OCI-LY1 (cell line): Measurements from ENCODE around the gene COL25A1.

Source experiments
- H2AFZ ChIP-seq: fragments of 200-600 bp; sonication (generic), shearing (Covaris generic); 2 replicates; pipeline ENCODE4 v1.6.0; 2014; ENCODE audit warnings: antibody characterized with exemption, mild to moderate bottlenecking, low read length
- H3F3A ChIP-seq: fragments of 200-600 bp; sonication (generic), shearing (Covaris generic); 2 replicates; pipeline ENCODE4 v1.6.0; 2014; ENCODE audit warnings: mild to moderate bottlenecking, antibody characterized with exemption, low read length, moderate library complexity; ENCODE audit not compliant: insufficient read depth
- H3K27ac ChIP-seq: fragments of 200-600 bp; sonication (generic); 2 replicates; pipeline ENCODE4 v1.5.1; 2014; ENCODE audit warnings: low read length, mixed run types, mild to moderate bottlenecking, low read depth; ENCODE audit not compliant: poor library complexity, severe bottlenecking
- H3K27me3 ChIP-seq: fragments of 200-600 bp; sonication (generic); 2 replicates; pipeline ENCODE4 v1.6.0; 2014; ENCODE audit warnings: antibody characterized with exemption, mild to moderate bottlenecking, low read length, moderate library complexity; ENCODE audit not compliant: insufficient read depth
- H3K36me3 ChIP-seq: fragments of 200-600 bp; sonication (generic); 2 replicates; pipeline ENCODE4 v1.6.1; 2014; ENCODE audit warnings: mild to moderate bottlenecking, antibody characterized with exemption, low read length, moderate library complexity, mixed read lengths; ENCODE audit not compliant: insufficient read depth
- H3K4me1 ChIP-seq: fragments of 200-600 bp; sonication (generic); 2 replicates; pipeline ENCODE4 v1.5.1; 2014; ENCODE audit warnings: mild to moderate bottlenecking, low read length, moderate library complexity; ENCODE audit not compliant: insufficient read depth, severe bottlenecking
- H3K4me2 ChIP-seq: fragments of 200-600 bp; sonication (generic), shearing (Covaris generic); 2 replicates; pipeline ENCODE4 v1.6.1; 2014; ENCODE audit warnings: low read length
- H3K4me3 ChIP-seq: fragments of 200-600 bp; sonication (generic); 2 replicates; pipeline ENCODE4 v1.5.1; 2014; ENCODE audit warnings: low read length, low read depth, mild to moderate bottlenecking, mixed read lengths; ENCODE audit not compliant: poor library complexity, severe bottlenecking
- H3K79me2 ChIP-seq: fragments of 200-600 bp; shearing (Covaris generic); 2 replicates; pipeline ENCODE4 v1.6.1; 2016; ENCODE audit warnings: mixed run types, low read length, mixed read lengths; ENCODE audit not compliant: insufficient read depth
- H3K9ac ChIP-seq: fragments of 200-600 bp; sonication (generic), shearing (Covaris generic); 2 replicates; pipeline ENCODE4 v1.6.1; 2014; ENCODE audit warnings: mild to moderate bottlenecking, low read length, mixed read lengths
- H3K9me2 ChIP-seq: fragments of 200-600 bp; sonication (generic), shearing (Covaris generic); 2 replicates; pipeline ENCODE4 v1.6.1; 2014; ENCODE audit warnings: low read depth, mild to moderate bottlenecking, low read length, mixed read lengths
- H3K9me3 ChIP-seq: fragments of 200-600 bp; shearing (Covaris generic); 2 replicates; pipeline ENCODE4 v1.6.1; 2014; ENCODE audit warnings: low read length, mixed read lengths
- H4K20me1 ChIP-seq: fragments of 200-600 bp; sonication (generic), shearing (Covaris generic); 2 replicates; pipeline ENCODE4 v1.6.0; 2016; ENCODE audit warnings: mild to moderate bottlenecking, low read length; ENCODE audit not compliant: insufficient read depth
- EZH2 ChIP-seq: fragments of 200-600 bp; sonication (generic), shearing (Covaris generic); IDR thresholded peaks from 2 replicates; pipeline ENCODE4 v1.8.0; 2017; ENCODE audit warnings: borderline replicate concordance, mixed run types, mild to moderate bottlenecking, antibody characterized with exemption, low read length, moderate library complexity, mixed read lengths
- TF ChIP-seq, protein P1 (sequence below): fragments of 200-600 bp; sonication (generic), shearing (Covaris generic); IDR thresholded peaks from 2 replicates; pipeline ENCODE4 v1.5.1; 2017; ENCODE audit warnings: mild to moderate bottlenecking, antibody characterized with exemption, low read length, moderate library complexity, mixed read lengths

COL25A1 gene

DNA sequence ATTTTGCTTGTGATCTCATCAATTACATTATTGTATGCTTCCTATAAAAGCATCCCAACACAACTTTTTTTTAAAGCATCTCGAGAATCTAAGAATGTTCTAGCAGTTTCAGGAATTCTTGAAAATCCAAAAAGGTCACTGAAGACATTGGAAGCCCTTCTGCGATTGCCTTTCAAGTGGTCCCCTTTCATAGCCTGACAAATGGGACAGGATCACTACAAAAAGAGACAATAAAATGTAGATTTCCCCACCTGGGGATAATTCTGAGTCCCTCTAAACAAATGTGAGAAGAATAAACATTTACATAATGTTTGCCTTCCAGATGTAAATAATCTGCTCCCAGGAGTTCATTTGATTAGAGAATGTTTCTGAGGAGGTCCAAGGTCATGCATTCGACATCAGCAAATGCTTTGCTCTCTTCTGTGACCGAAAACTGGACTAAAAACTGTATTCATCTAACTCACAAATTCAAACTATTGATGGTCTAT is 116.0 kb downstream of the COL25A1 start:
- Histone ChIP-seq H3K36me3 (no peaks in the 10 kb centered on the region), H2AFZ (no peak overlapping the region), H3K4me3 (no peak overlapping the region), H3F3A (no peaks in the 10 kb centered on the region), H3K79me2 (no peaks in the 10 kb centered on the region), H3K4me1 (no peaks in the 10 kb centered on the region), H3K27me3 (no peaks in the 10 kb centered on the region), H3K9me3 (no peaks in the 10 kb centered on the region), H4K20me1 (no peaks in the 10 kb centered on the region), H3K27ac (no peak overlapping the region), H3K9me2 (no peaks in the 10 kb centered on the region), H3K4me2 (no peak overlapping the region), H3K9ac (no peak overlapping the region)
- no peak for TF ChIP-seq EZH2
- TF ChIP-seq, protein P1, sequence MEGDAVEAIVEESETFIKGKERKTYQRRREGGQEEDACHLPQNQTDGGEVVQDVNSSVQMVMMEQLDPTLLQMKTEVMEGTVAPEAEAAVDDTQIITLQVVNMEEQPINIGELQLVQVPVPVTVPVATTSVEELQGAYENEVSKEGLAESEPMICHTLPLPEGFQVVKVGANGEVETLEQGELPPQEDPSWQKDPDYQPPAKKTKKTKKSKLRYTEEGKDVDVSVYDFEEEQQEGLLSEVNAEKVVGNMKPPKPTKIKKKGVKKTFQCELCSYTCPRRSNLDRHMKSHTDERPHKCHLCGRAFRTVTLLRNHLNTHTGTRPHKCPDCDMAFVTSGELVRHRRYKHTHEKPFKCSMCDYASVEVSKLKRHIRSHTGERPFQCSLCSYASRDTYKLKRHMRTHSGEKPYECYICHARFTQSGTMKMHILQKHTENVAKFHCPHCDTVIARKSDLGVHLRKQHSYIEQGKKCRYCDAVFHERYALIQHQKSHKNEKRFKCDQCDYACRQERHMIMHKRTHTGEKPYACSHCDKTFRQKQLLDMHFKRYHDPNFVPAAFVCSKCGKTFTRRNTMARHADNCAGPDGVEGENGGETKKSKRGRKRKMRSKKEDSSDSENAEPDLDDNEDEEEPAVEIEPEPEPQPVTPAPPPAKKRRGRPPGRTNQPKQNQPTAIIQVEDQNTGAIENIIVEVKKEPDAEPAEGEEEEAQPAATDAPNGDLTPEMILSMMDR: no peak

DNA sequence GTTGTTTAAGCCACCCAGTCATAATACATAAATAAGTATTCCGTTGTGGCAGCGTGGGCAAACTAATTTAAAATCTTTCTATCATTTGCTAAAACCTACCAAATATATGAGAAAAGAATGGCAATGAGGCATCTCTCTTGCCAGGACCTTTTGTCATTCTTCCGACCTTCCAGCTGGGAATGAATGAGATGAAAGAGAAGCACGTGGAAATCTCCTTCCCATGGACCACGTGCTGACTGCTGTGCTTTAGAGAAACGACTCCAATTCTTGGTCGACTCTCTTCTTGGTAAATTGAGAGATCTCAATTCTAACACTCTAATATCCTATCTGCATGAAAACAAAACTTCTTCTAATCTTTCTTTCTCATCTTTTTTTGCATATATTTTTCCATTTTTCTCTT is 116.5 kb downstream of the COL25A1 start:
- Histone ChIP-seq H4K20me1 (no peaks in the 10 kb centered on the region), H3K27me3 (no peaks in the 10 kb centered on the region), H3K36me3 (no peaks in the 10 kb centered on the region), H3K9me3 (no peaks in the 10 kb centered on the region), H3K27ac (no peak overlapping the region), H3K4me3 (no peak overlapping the region), H3K9ac (no peak overlapping the region), H3K4me1 (no peaks in the 10 kb centered on the region), H3K4me2 (no peak overlapping the region), H3K79me2 (no peaks in the 10 kb centered on the region), H3F3A (no peaks in the 10 kb centered on the region), H3K9me2 (no peaks in the 10 kb centered on the region), H2AFZ (no peak overlapping the region)
- no peak for TF ChIP-seq EZH2
- TF ChIP-seq, protein P1: no peak

DNA sequence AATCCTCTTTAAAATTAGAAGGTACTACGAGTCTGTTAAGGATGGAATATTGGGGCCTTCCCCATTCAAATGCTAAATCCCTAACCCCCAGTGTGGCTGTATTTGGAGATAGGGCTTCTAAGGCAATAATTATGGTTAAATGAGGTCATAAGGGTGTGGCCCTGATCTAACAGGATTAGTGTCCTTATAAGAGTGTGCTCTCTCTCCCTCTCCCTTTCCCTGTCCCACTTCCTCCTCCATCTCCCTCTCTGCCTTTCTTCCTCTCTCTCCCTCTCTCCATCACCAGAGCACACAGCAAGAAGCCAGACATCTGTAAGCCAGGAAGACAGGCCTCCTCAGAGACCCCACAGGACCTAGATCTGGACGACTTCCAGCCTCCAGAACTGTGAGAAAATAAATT is 116.9 kb downstream of the COL25A1 start:
- H3K4me3 ChIP-seq: no peak overlapping the region
- H3K9me3 ChIP-seq: no peaks in the 10 kb centered on the region
- no peaks in the 10 kb centered on the region for H3K79me2 ChIP-seq
- H3K4me1 ChIP-seq: no peaks in the 10 kb centered on the region
- H3K9ac ChIP-seq: no peak overlapping the region
- TF ChIP-seq, protein P1: no peak
- TF ChIP-seq EZH2: no peak
- no peak overlapping the region for H3K27ac ChIP-seq
- no peak overlapping the region for H3K4me2 ChIP-seq
- H2AFZ ChIP-seq: no peak overlapping the region
- no peaks in the 10 kb centered on the region for H3F3A ChIP-seq
- no peaks in the 10 kb centered on the region for H3K27me3 ChIP-seq
- H3K36me3 ChIP-seq: no peaks in the 10 kb centered on the region
- no peaks in the 10 kb centered on the region for H4K20me1 ChIP-seq
- H3K9me2 ChIP-seq: no peaks in the 10 kb centered on the region
